Measurements from ENCODE around the gene RAB3IP. TPM values are rescaled to one million over a fixed set of nuclear protein-coding genes. Genes with fewer than 3 reads are reported as not detected.
"Not testable (repeated sequence)": the region's sequence is repeated elsewhere in the genome, so short reads cannot be mapped to it uniquely, and the experiment has no call there.

The RAB3IP gene
- polyA plus RNA-seq, 5 donors: 25.6 to 50.6 (median 44.9) TPM

- no peak for DNase-seq
Observed at GRCh38 chr12:69833696-69834095, 95.0 kb downstream of the RAB3IP start.

- DNase-seq: no peak
Observed at GRCh38 chr12:69834147-69834546, 95.5 kb downstream of the RAB3IP start.

GRCh38 chr12:69834576-69834975, 95.9 kb downstream of the RAB3IP start:
- DNase-seq: no peak

GRCh38 chr12:69835081-69835480, 96.4 kb downstream of the RAB3IP start:
- no peak for DNase-seq

GRCh38 chr12:69836015-69836414, 97.4 kb downstream of the RAB3IP start:
- no peak for DNase-seq

GRCh38 chr12:69837191-69837590, 98.5 kb downstream of the RAB3IP start:
- no peak for DNase-seq

GRCh38 chr12:69837657-69838415, 99.2 kb downstream of the RAB3IP start:
- no peak for DNase-seq

GRCh38 chr12:69840727-69841126, 102.1 kb downstream of the RAB3IP start:
- no peak for DNase-seq

- no peak for DNase-seq
Observed at GRCh38 chr12:69843608-69844007, 104.9 kb downstream of the RAB3IP start.

- DNase-seq: no peak
Observed at GRCh38 chr12:69844416-69844815, 105.8 kb downstream of the RAB3IP start.

- no peak for DNase-seq
Observed at GRCh38 chr12:69844836-69845235, 106.2 kb downstream of the RAB3IP start.

GRCh38 chr12:69846976-69847375, 108.3 kb downstream of the RAB3IP start:
- DNase-seq: no peak

- no peak for DNase-seq
Observed at GRCh38 chr12:69851976-69852375, 113.3 kb downstream of the RAB3IP start.

GRCh38 chr12:69853176-69853961, 114.7 kb downstream of the RAB3IP start:
- not testable (repeated sequence) for DNase-seq

- DNase-seq: no peak
Observed at GRCh38 chr12:69866698-69867097, 128.0 kb downstream of the RAB3IP start.

- no peak for DNase-seq
Observed at GRCh38 chr12:69868695-69869094, 130.0 kb downstream of the RAB3IP start.

- no peak for DNase-seq
Observed at GRCh38 chr12:69872804-69873203, 134.1 kb downstream of the RAB3IP start.

Other genes with a start within 250 kb of the RAB3IP start
- 100 to 1,000 TPM; 215 to 263 (median 237) TPM for gene CCT2, start 153.4 kb upstream of the RAB3IP start, polyA plus RNA-seq (ENCODE audit: insufficient read depth in 1 of 5, insufficient read length in 5 of 5, low replicate concordance in 1 of 5)
- gene LRRC10, start 128.0 kb upstream of the RAB3IP start, polyA plus RNA-seq (ENCODE audit: insufficient read depth in 1 of 5, insufficient read length in 5 of 5, low replicate concordance in 1 of 5): not detected
- gene BEST3, start 39.6 kb upstream of the RAB3IP start, polyA plus RNA-seq (ENCODE audit: insufficient read depth in 1 of 5, insufficient read length in 5 of 5, low replicate concordance in 1 of 5): 1 to 10 TPM in 1 of 5 donors, under 1 TPM in 4; 0.22 to 2.8 (median 0.50) TPM
- gene MYRFL, start 86.4 kb downstream of the RAB3IP start, polyA plus RNA-seq (ENCODE audit: insufficient read depth in 1 of 5, insufficient read length in 5 of 5, low replicate concordance in 1 of 5): 1 to 10 TPM in 3 of 5 donors, under 1 TPM in 2; 0.54 to 3.2 (median 1.1) TPM

Data from right lung (tissue), 5 donors.